WI38 (cell line): Measurements from ENCODE around the gene DPCD.

ENCODE experiments used
- H3K4me3 ChIP-seq: 2 replicates; pipeline ENCODE4 v1.5.1; 2011; ENCODE audit warnings: low read depth, mild to moderate bottlenecking, control low read depth, low read length
- CTCF ChIP-seq: IDR thresholded peaks from 2 replicates; pipeline ENCODE4 v1.5.1; 2012; ENCODE audit warnings: low read depth, mild to moderate bottlenecking, control low read depth, low read length

DPCD gene

GRCh38 chr10:101597091-101597900 is 9.2 kb downstream of the DPCD start:
- no peak for TF ChIP-seq CTCF
- H3K4me3 ChIP-seq = no peak overlapping the region

- TF ChIP-seq CTCF = no peak
- H3K4me3 ChIP-seq = no peak overlapping the region
These were observed 13.4 kb downstream of the DPCD start for GRCh38 chr10:101601541-101601940.

GRCh38 chr10:101602761-101603398 is 14.8 kb downstream of the DPCD start:
- TF ChIP-seq CTCF = peak; percentile 93
- no peak overlapping the region for H3K4me3 ChIP-seq

- H3K4me3 ChIP-seq = no peak overlapping the region
- no peak for TF ChIP-seq CTCF
These were observed 19.0 kb downstream of the DPCD start for GRCh38 chr10:101607124-101607523.

GRCh38 chr10:101609481-101609880 is 21.4 kb downstream of the DPCD start:
- TF ChIP-seq CTCF = no peak

GRCh38 chr10:101611096-101611905 is 23.2 kb downstream of the DPCD start:
- H3K4me3 ChIP-seq = no peak overlapping the region
- no peak for TF ChIP-seq CTCF

More at GRCh38 chr10:101609481-101609880, 21.4 kb downstream of the DPCD start:
- no peak overlapping the region for H3K4me3 ChIP-seq
